GM10248 (cell line): Measurements from ENCODE around the gene ZNF569.

ENCODE experiments used
- CTCF ChIA-PET: fragments of 300-600 bp; sonication (Branson Sonifier 250); formaldehyde crosslinking; extraction: SDS; loops from one replicate; lab custom pipeline; 2021; ENCODE audit warnings: antibody characterized with exemption; lab: Yijun Ruan, JAX
- POLR2A ChIA-PET: fragments of 350-650 bp; sonication (Branson Sonifier 250); formaldehyde crosslinking; extraction: SDS; loops from one replicate; lab custom pipeline; 2020; ENCODE audit warnings: antibody characterized with exemption; lab: Yijun Ruan, JAX
- DNase-seq: peaks from one replicate; pipeline ENCODE4 v3.0.0; 2012; ENCODE audit errors: extremely low spot score
- TF ChIP-seq, protein P1 (sequence below): IDR thresholded peaks from 2 replicates; pipeline ENCODE4 v1.5.1; 2012; ENCODE audit warnings: mild to moderate bottlenecking, low read depth; ENCODE audit errors: extremely low read depth, missing control alignments, control extremely low read depth

The ZNF569 gene

GRCh38 chr19:37466798-37467607 lies at the start of gene ZNF569:
Gene ZNF569, minus strand, starts transcription at chr19:37467444. Its CDS starts 22,523 bp downstream, at chr19:37444921.
- TF ChIP-seq, protein P1, sequence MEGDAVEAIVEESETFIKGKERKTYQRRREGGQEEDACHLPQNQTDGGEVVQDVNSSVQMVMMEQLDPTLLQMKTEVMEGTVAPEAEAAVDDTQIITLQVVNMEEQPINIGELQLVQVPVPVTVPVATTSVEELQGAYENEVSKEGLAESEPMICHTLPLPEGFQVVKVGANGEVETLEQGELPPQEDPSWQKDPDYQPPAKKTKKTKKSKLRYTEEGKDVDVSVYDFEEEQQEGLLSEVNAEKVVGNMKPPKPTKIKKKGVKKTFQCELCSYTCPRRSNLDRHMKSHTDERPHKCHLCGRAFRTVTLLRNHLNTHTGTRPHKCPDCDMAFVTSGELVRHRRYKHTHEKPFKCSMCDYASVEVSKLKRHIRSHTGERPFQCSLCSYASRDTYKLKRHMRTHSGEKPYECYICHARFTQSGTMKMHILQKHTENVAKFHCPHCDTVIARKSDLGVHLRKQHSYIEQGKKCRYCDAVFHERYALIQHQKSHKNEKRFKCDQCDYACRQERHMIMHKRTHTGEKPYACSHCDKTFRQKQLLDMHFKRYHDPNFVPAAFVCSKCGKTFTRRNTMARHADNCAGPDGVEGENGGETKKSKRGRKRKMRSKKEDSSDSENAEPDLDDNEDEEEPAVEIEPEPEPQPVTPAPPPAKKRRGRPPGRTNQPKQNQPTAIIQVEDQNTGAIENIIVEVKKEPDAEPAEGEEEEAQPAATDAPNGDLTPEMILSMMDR: no peak
- ChIA-PET POLR2A (no interaction called here), CTCF (interaction anchor here (1.0 to 1.3 kb wide), 2 partner anchors 85 to 97 kb away, joined by 3 to 4 read pairs; no protein-coding TSS in a partner anchor)
- peak; percentile 87 for DNase-seq

GRCh38 chr19:37513397-37513796 lies 46.2 kb upstream of the ZNF569 start:
- ChIA-PET CTCF (no interaction called here), POLR2A (no interaction called here)
- TF ChIP-seq, protein P1: no peak
- no peak for DNase-seq

DNA sequence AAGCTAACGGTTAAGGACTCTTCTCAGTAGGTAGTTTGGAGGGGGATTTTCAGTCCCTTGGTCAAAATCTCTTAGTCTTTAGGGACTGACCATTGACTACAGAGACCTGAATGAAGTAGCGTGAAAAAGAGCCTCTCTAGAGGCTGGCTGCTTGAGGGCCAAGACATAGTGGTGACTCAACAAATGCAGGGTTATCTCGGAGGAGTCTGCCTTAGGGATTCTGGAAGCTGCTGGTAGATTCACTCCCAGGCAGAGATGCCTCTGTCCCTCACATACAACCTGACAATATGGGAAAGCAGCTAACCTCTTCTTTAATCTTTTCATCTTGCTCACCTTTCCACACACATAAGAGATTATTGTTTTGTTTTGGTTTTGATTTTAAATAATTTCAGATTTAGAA lies 44.6 kb upstream of the ZNF569 start:
- CTCF ChIA-PET: no interaction called here
- POLR2A ChIA-PET: no interaction called here
- TF ChIP-seq, protein P1: no peak
- DNase-seq: no peak

DNA sequence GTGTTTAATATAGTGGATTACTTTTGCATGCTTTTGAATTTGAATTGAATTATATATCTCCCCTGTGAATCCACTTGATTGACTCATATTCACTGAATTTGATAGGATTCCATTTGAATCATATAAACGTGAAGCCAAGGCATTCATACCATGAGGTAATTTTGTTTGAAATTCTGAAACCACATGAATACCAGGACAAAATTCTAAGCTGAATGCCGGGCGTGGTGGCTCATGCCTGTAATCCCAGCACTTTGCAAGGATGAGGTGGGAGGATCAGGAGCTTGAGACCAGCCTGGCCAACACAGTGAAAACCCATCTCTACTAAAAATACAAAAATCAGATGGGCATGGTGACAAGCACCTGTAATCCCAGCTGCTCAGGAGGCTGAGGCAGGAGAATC lies 43.9 kb upstream of the ZNF569 start:
- ChIA-PET CTCF (no interaction called here), POLR2A (no interaction called here)
- TF ChIP-seq, protein P1: no peak
- no peak for DNase-seq

DNA sequence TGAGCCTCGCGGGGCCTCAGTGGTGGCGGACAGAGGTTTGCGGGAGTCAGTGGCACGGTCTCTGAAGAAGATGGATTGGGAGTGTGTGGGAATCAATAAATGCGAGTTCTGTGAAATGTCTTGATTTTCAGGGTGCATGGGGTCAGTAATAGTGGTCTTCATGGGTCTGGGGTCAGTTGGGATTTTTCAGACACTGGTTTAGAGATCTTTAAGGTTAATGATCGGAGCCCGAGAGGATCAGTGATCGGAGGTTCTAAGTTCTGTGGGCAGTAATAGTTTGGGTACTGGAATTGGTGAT lies 39.9 kb upstream of the ZNF569 start:
- ChIA-PET CTCF (no interaction called here), POLR2A (no interaction called here)
- TF ChIP-seq, protein P1: no peak

GRCh38 chr19:37506387-37507166 lies 39.3 kb upstream of the ZNF569 start, which contains the start of gene ZNF793:
Gene ZNF793, plus strand, starts transcription at chr19:37506939. Its CDS starts 16,501 bp downstream, at chr19:37523440.
- DNase-seq: peak; percentile 58
- ChIA-PET CTCF (no interaction called here), POLR2A (interaction anchor here (0.6 kb wide), 1 partner anchor 88 kb away, joined by 3 read pairs; the partner anchor contains the start of genes ZNF540 and ZNF571)
- TF ChIP-seq, protein P1: no peak

More for the DNA sequence above, 39.9 kb upstream of the ZNF569 start:
- DNase-seq: no peak
